WI38 (cell line): Measurements from ENCODE around the gene DGKG.

Experiments used
- H3K4me3 ChIP-seq: 2 replicates; pipeline ENCODE4 v1.5.1; 2011; ENCODE audit warnings: low read depth, mild to moderate bottlenecking, control low read depth, low read length
- TF ChIP-seq, protein P1 (sequence below): IDR thresholded peaks from 2 replicates; pipeline ENCODE4 v1.5.1; 2012; ENCODE audit warnings: low read depth, mild to moderate bottlenecking, control low read depth, low read length

Gene DGKG

DNA sequence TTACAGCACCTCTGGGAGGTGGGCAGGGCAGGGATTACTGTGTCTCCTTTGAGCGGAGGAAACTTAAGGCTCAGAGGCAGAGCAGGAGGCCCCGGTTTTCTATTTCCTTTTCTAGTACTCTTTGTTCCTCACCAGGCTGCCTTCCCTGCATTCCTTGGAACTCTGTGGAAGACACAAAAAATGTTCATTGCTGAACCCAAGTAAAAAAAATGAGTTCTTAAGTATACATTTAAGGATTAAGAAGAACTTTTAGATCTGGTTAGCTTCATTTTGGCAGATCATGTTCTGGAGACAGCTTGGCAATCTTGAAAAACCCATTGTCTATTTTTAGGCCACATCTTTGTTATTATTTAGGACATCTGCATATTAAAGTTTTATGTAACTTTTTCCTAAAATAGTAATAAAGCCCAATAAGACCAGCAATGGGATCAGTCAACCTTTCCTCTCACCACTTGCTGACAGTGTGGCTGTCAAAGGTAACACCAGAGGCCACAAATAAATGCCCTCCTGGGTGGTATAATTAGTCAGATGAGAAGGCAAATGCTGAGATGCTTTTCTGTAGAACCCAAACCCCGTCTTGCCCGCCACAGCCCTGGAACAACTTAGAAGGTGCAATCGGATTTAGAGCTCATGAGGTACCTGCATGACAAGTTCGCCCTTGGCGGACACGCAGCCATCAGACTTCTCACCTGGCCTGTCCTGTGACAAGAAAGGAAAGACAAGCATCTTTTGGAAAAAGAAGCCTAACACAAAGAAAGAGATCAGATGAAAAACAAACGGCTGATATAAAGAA, 97.2 kb downstream of the DGKG start:
- H3K4me3 ChIP-seq = no peak overlapping the region
- TF ChIP-seq, protein P1, sequence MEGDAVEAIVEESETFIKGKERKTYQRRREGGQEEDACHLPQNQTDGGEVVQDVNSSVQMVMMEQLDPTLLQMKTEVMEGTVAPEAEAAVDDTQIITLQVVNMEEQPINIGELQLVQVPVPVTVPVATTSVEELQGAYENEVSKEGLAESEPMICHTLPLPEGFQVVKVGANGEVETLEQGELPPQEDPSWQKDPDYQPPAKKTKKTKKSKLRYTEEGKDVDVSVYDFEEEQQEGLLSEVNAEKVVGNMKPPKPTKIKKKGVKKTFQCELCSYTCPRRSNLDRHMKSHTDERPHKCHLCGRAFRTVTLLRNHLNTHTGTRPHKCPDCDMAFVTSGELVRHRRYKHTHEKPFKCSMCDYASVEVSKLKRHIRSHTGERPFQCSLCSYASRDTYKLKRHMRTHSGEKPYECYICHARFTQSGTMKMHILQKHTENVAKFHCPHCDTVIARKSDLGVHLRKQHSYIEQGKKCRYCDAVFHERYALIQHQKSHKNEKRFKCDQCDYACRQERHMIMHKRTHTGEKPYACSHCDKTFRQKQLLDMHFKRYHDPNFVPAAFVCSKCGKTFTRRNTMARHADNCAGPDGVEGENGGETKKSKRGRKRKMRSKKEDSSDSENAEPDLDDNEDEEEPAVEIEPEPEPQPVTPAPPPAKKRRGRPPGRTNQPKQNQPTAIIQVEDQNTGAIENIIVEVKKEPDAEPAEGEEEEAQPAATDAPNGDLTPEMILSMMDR = no peak

- TF ChIP-seq, protein P1 = no peak
- H3K4me3 ChIP-seq = no peak overlapping the region
Observed at GRCh38 chr3:186261638-186262037, 100.4 kb downstream of the DGKG start.

GRCh38 chr3:186260726-186261125, 101.3 kb downstream of the DGKG start:
- H3K4me3 ChIP-seq = no peak overlapping the region
- TF ChIP-seq, protein P1 = no peak

DNA sequence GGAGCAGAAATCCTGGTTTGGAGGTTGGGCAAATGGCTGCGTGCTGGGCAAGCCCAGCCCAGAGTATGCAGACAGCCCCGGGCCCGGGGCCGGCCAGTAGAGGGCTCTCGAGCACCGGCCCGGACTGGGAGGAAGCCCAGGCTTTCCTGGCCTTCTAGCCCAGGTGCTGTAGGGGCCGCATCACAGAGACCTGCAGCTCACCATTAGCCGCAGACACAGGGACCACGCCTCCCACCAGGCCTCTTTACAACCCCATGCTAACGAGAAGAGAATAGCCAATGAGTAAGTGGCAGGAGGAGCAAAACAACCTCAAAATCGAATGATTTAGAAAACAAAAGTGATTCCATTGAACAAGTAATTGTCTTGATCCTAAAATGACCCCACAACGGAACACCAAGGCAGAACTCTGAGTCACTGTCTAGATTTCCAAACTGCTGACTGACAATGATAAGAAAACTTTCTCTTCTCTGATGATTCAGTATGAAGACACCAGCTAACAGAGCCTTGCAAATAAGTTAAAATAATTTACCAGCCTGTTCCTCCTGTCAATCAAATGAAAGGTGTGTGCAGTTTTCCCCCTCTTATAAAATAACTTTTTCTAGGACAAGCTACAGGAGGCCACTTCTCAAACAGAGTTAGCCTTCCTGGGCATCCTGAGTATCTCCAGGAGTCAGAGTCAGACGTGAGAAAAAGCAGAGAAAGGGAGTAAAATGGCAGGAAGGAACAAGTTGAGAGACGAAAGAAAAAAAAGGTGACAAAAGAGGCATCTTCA, 102.2 kb downstream of the DGKG start:
- H3K4me3 ChIP-seq = no peak overlapping the region
- TF ChIP-seq, protein P1 = peak; percentile 96

- TF ChIP-seq, protein P1 = no peak
- H3K4me3 ChIP-seq = no peak overlapping the region
Observed at GRCh38 chr3:186258968-186259367, 103.1 kb downstream of the DGKG start.

DNA sequence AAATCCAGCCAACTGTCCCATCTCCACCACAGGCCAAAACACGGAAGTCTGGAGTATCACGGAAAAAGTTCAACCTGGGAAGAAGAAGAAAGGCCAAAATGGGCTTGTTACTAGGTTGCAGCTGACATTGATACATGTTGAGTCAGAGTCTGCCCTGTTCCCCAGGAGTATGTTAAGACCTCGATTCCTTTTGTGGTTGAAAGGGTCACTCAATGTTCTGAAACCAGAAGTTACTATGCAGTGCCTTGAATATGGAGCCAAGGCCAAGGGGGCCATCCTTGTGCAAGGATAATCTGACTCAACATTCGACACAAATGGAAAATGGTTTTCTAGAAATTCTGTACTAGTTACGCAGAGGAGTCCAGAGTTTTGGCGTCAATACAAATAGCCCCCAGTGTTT, 104.2 kb downstream of the DGKG start:
- H3K4me3 ChIP-seq = no peak overlapping the region
- TF ChIP-seq, protein P1 = no peak
